HepG2 (cell line): ENCODE data around the gene SLC44A4. TPM values are rescaled to one million over a fixed set of nuclear protein-coding genes. Genes with fewer than 3 reads are reported as not detected.

ENCODE experiments used
- AHDC1 ChIP-seq: sonication (generic); formaldehyde crosslinking; IDR thresholded peaks from 2 replicates; pipeline ENCODE4 v1.5.1; 2020; ENCODE audit warnings: mild to moderate bottlenecking, missing genetic modification reagents, borderline replicate concordance
- BHLHE40 ChIP-seq: IDR thresholded peaks from 2 replicates; pipeline ENCODE4 v1.6.1; 2011; ENCODE audit warnings: low read length, improper control_type of control experiment
- GFI1 ChIP-seq: sonication (generic); formaldehyde crosslinking; IDR thresholded peaks from 2 replicates; pipeline ENCODE4 v1.5.0; 2020; ENCODE audit warnings: missing genetic modification reagents, mild to moderate bottlenecking, borderline replicate concordance
- GMEB1 ChIP-seq: sonication (generic); formaldehyde crosslinking; IDR thresholded peaks from 2 replicates; pipeline ENCODE4 v1.5.1; 2020; ENCODE audit warnings: missing genetic modification reagents, mild to moderate bottlenecking, borderline replicate concordance
- KLF13 ChIP-seq: sonication (generic); formaldehyde crosslinking; IDR thresholded peaks from 2 replicates; pipeline ENCODE4 v1.4.0; 2020; ENCODE audit warnings: mild to moderate bottlenecking, missing genetic modification reagents
- KLF9 ChIP-seq: IDR thresholded peaks from 2 replicates; pipeline ENCODE4 v1.6.1; 2016; ENCODE audit warnings: low read depth
- LCORL ChIP-seq, 2 experiments: fragments of 450-650 bp in 1 of 2; sonication (generic) in 1 of 2; formaldehyde crosslinking in 1 of 2; IDR thresholded peaks; 2 replicates each; pipeline versions ENCODE4 v1.5.0 to v1.6.1; 2017 to 2020; ENCODE audit warnings: antibody characterized with exemption in 1 of 2, missing genetic modification reagents in 1 of 2
- MTA3 ChIP-seq: sonication (generic); formaldehyde crosslinking; IDR thresholded peaks from 2 replicates; pipeline ENCODE4 v1.4.0; 2020; ENCODE audit warnings: missing genetic modification reagents
- NFKB2 ChIP-seq: sonication (generic); formaldehyde crosslinking; IDR thresholded peaks from 2 replicates; pipeline ENCODE4 v1.4.0; 2020; ENCODE audit warnings: missing genetic modification reagents, borderline replicate concordance
- THAP8 ChIP-seq: sonication (generic); formaldehyde crosslinking; IDR thresholded peaks from 2 replicates; pipeline ENCODE4 v1.5.1; 2020; ENCODE audit warnings: missing genetic modification reagents, mild to moderate bottlenecking, borderline replicate concordance
- TP53 ChIP-seq: sonication (generic); formaldehyde crosslinking; conservative IDR thresholded peaks from 2 replicates; pipeline ENCODE4 v1.4.0; 2020; ENCODE audit warnings: missing genetic modification reagents
- polyA plus RNA-seq, 8 experiments: library from polyadenylated mRNA; depleted of rRNA in 3 of 8; stranded (reverse) in 7 of 8; unstranded in 1 of 8; fragments of >200 nt; fragmentation: Illumina TruSeq in 4 of 8; extraction: Trizol in 4 of 8; gene quantifications; 2 replicates each; pipeline versions ENCODE4 v1.2.1 to v1.2.3, GENCODE V29; 2011 to 2016; ENCODE audit warnings: low read depth in 4 of 8, missing spikeins in 1 of 8, mixed read lengths in 1 of 8; ENCODE audit not compliant: insufficient read depth in 1 of 8
- total RNA-seq, 5 experiments: library from RNA; depleted of rRNA; stranded (reverse); fragments of >200 nt; fragmentation: Illumina TruSeq; extraction: Trizol; gene quantifications; 2 replicates each; pipeline ENCODE4 v1.2.3, GENCODE V29; 2016; ENCODE audit warnings: low read depth in 1 of 5
- TF ChIP-seq, protein P1 (sequence below): sonication (generic); formaldehyde crosslinking; IDR thresholded peaks from 2 replicates; pipeline ENCODE4 v1.5.0; 2020; ENCODE audit warnings: missing genetic modification reagents
- TF ChIP-seq, protein P2 (sequence below): sonication (generic); formaldehyde crosslinking; IDR thresholded peaks from 2 replicates; pipeline ENCODE4 v1.5.0; 2020; ENCODE audit warnings: mild to moderate bottlenecking, missing genetic modification reagents

The SLC44A4 gene
- total and polyA plus RNA-seq, 2 of the 13 experiments (the other 11 are each of a cell fraction or from before 2014, with no cell fraction given) = 3.5 to 5.9 TPM

- TF ChIP-seq, protein P1, sequence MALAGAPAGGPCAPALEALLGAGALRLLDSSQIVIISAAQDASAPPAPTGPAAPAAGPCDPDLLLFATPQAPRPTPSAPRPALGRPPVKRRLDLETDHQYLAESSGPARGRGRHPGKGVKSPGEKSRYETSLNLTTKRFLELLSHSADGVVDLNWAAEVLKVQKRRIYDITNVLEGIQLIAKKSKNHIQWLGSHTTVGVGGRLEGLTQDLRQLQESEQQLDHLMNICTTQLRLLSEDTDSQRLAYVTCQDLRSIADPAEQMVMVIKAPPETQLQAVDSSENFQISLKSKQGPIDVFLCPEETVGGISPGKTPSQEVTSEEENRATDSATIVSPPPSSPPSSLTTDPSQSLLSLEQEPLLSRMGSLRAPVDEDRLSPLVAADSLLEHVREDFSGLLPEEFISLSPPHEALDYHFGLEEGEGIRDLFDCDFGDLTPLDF (CRISPR knock-in tag) = no peak
- TF ChIP-seq KLF13 (CRISPR knock-in tag) (no peak), BHLHE40 (peak; percentile 98), TP53 (no peak), NFKB2 (CRISPR knock-in tag) (no peak; the same call in 1 of the 2 replicates), THAP8 (no peak), GFI1 (0 out of 2 replicates have a peak, but pooled peaks have one; percentile 44), LCORL (IDR thresholded peaks at IDR 0.05) (peak; percentile 95), LCORL (CRISPR knock-in tag; IDR thresholded peaks at IDR 0.05) (peak; percentile 96), AHDC1 (CRISPR knock-in tag) (peak; percentile 44; the same call in 1 of the 2 replicates), KLF9 (CRISPR knock-in tag) (peak; percentile 92), GMEB1 (no peak), MTA3 (no peak)
- TF ChIP-seq, protein P2, sequence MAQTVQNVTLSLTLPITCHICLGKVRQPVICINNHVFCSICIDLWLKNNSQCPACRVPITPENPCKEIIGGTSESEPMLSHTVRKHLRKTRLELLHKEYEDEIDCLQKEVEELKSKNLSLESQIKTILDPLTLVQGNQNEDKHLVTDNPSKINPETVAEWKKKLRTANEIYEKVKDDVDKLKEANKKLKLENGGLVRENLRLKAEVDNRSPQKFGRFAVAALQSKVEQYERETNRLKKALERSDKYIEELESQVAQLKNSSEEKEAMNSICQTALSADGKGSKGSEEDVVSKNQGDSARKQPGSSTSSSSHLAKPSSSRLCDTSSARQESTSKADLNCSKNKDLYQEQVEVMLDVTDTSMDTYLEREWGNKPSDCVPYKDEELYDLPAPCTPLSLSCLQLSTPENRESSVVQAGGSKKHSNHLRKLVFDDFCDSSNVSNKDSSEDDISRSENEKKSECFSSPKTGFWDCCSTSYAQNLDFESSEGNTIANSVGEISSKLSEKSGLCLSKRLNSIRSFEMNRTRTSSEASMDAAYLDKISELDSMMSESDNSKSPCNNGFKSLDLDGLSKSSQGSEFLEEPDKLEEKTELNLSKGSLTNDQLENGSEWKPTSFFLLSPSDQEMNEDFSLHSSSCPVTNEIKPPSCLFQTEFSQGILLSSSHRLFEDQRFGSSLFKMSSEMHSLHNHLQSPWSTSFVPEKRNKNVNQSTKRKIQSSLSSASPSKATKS (CRISPR knock-in tag) = 0 out of 2 replicates have a peak, but pooled peaks have one; percentile 55
Measured at GRCh38 chr6:31927242-31927862, 48.6 kb upstream of the SLC44A4 start, which contains the start of gene C2 (continued).
